Measurements from ENCODE around the gene CDH23. TPM values are rescaled to one million over a fixed set of nuclear protein-coding genes. Genes with fewer than 3 reads are reported as not detected.

CDH23 gene
- total and polyA plus RNA-seq, 2 of the 8 experiments (the other 6 are each of a cell fraction or from before 2014, with no cell fraction given), result 1.9 to 4.9 TPM

DNA sequence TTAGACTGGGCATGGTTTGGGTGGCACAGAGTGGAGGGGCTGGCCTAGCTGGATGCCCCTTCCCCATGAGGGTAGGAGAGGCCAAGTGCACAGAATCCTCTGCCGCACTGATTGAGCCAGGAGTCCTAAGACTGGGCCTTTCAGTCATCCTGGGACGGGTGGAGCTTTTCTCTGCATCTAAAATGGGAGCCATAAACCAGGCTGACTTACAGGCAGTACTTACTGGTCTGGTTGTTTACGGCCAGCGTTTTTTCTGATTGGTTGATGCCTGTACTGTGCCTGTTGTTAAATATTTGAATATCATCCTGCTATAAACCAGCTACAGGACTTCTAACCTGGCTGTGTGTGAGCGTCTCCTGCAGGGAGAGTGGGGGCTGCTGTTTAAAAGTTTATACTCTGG is 107.8 kb downstream of the CDH23 start:
- no peak overlapping the region for H3K4me3 ChIP-seq (ENCODE audit: extremely low read depth in 1 of 4, insufficient read depth in 2 of 4, low read depth in 3 of 4, low read length in 4 of 4)
- H3K27ac ChIP-seq (ENCODE audit: low read depth, low read length), result no peak overlapping the region
- H3K23ac ChIP-seq (ENCODE audit: insufficient read length), result no peak overlapping the region
- no peak overlapping the region for H2BK12ac ChIP-seq (ENCODE audit: low read depth, low read length)
- peaks cover 0 to 3% of the 10 kb centered on the region in 2 experiments for H4K20me1 ChIP-seq (replicated peaks in 1 of 2; ENCODE audit: control insufficient read depth in 1 of 2, insufficient read depth in 2 of 2, low read length in 2 of 2)
- no peak for DNase-seq (ENCODE audit: low read depth in 1 of 2, low spot score in 2 of 2)
- no peak overlapping the region for H4K5ac ChIP-seq (ENCODE audit: insufficient read length, low read depth, low read length)
- no peak overlapping the region for H3K14ac ChIP-seq (ENCODE audit: insufficient read length)
- no peak overlapping the region for H2BK120ac ChIP-seq (replicated peaks; ENCODE audit: low read depth, low read length)
- ChIA-PET POLR2A (ENCODE audit: partially characterized antibody) (no interaction called here), CTCF (ENCODE audit: partially characterized antibody) (no interaction called here)
- H3K9ac ChIP-seq (replicated peaks in 1 of 4; ENCODE audit: extremely low read depth in 1 of 4, low read depth in 3 of 4, low read length in 3 of 4), result no peak overlapping the region
- no peaks in the 10 kb centered on the region for H3K36me3 ChIP-seq (ENCODE audit: control insufficient read depth in 2 of 4, insufficient read depth in 4 of 4, low read length in 3 of 4)
- H3K4me1 ChIP-seq (replicated peaks in 1 of 4; ENCODE audit: control insufficient read depth in 3 of 4, insufficient read depth in 4 of 4, low read length in 3 of 4), result peaks cover 0 to 10% (median 4%) of the 10 kb centered on the region in 4 experiments; a peak in 4 of 7 replicates
- no peak overlapping the region for H3K56ac ChIP-seq (replicated peaks; ENCODE audit: insufficient read length, low read depth, low read length)
- H2BK5ac ChIP-seq (ENCODE audit: low read depth, low read length), result no peak overlapping the region
- H4K8ac ChIP-seq (ENCODE audit: extremely low read depth, insufficient read depth, low read length), result no peak overlapping the region
- FAIRE-seq, result no peak
- H2BK20ac ChIP-seq (ENCODE audit: low read length), result no peak overlapping the region
- H3K4me2 ChIP-seq (ENCODE audit: insufficient read depth in 1 of 2, low read depth in 2 of 2, low read length in 2 of 2), result no peak overlapping the region
- no peaks in the 10 kb centered on the region for H3K79me1 ChIP-seq (ENCODE audit: low read depth, low read length)
- no peaks in the 10 kb centered on the region for H3K23me2 ChIP-seq (ENCODE audit: low read depth, low read length)
- no peak overlapping the region for H3K4ac ChIP-seq (replicated peaks; ENCODE audit: insufficient read length, low read depth, low read length)
- H4K91ac ChIP-seq (replicated peaks; ENCODE audit: insufficient read length, low read length), result no peak overlapping the region
- TF ChIP-seq KDM5A (IDR thresholded peaks at IDR 0.05; ENCODE audit: low read length) (no peak), NRF1 (IDR thresholded peaks at IDR 0.05; ENCODE audit: low read depth, low read length) (no peak), PHF8 (conservative IDR thresholded peaks at IDR 0.05; ENCODE audit: low read depth, low read length) (no peak), RAD21 (IDR thresholded peaks at IDR 0.05 in 1 of 2, conservative IDR thresholded peaks at IDR 0.05 in 1 of 2; ENCODE audit: low read depth in 2 of 2, low read length in 2 of 2) (no peak), BRCA1 (IDR thresholded peaks at IDR 0.05; ENCODE audit: low read depth, low read length) (no peak), SRF (IDR thresholded peaks at IDR 0.05; ENCODE audit: low read depth, low read length) (no peak), EZH2 (IDR thresholded peaks at IDR 0.05; ENCODE audit: low read depth, low read length, severe bottlenecking) (no peak), TBP (IDR thresholded peaks at IDR 0.05; ENCODE audit: low read depth, low read length) (no peak), HDAC6 (IDR thresholded peaks at IDR 0.05; ENCODE audit: low read depth, low read length) (no peak), CEBPB (IDR thresholded peaks at IDR 0.05; ENCODE audit: low read depth, low read length) (no peak), POLR2A (IDR thresholded peaks at IDR 0.05; ENCODE audit: control extremely low read depth in 1 of 2, low read depth in 2 of 2, low read length in 2 of 2) (no peak), JUND (IDR thresholded peaks at IDR 0.05; ENCODE audit: low read length) (no peak)
- TF ChIP-seq, protein P1, sequence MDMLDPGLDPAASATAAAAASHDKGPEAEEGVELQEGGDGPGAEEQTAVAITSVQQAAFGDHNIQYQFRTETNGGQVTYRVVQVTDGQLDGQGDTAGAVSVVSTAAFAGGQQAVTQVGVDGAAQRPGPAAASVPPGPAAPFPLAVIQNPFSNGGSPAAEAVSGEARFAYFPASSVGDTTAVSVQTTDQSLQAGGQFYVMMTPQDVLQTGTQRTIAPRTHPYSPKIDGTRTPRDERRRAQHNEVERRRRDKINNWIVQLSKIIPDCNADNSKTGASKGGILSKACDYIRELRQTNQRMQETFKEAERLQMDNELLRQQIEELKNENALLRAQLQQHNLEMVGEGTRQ (IDR thresholded peaks at IDR 0.05; ENCODE audit: low read length), result no peak
- TF ChIP-seq, protein P2, sequence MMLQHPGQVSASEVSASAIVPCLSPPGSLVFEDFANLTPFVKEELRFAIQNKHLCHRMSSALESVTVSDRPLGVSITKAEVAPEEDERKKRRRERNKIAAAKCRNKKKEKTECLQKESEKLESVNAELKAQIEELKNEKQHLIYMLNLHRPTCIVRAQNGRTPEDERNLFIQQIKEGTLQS (IDR thresholded peaks at IDR 0.05; ENCODE audit: insufficient read depth, low read depth, low read length), result no peak
- no peaks in the 10 kb centered on the region for H3K9me3 ChIP-seq (ENCODE audit: insufficient read depth in 2 of 2, low read depth in 1 of 2, low read length in 1 of 2)
- WGBS, 2 experiments (ENCODE audit: extremely low coverage in 1 of 2, insufficient coverage in 1 of 2, insufficient read length in 1 of 2, insufficient replicate concordance in 2 of 2, low coverage in 1 of 2, low lambda C conversion rate in 2 of 2, missing lambda C conversion rate in 1 of 2), result 85% methylated on average over 5 of the region's 5 CpGs; no CpG with 5 or more reads in 1 of the 2 experiments
- H3K79me2 ChIP-seq (ENCODE audit: control insufficient read depth in 1 of 2, insufficient read depth in 2 of 2, low read length in 2 of 2), result no peaks in the 10 kb centered on the region
- H3K27me3 ChIP-seq (replicated peaks in 1 of 4; ENCODE audit: control insufficient read depth in 3 of 4, extremely low read depth in 1 of 4, insufficient read depth in 3 of 4, low read length in 3 of 4), result no peaks in the 10 kb centered on the region; a peak in 1 of 7 replicates
- H2BK15ac ChIP-seq (ENCODE audit: low read length), result no peak overlapping the region
- no peak overlapping the region for H2AFZ ChIP-seq (ENCODE audit: low read length)
- no peak overlapping the region for H2AK5ac ChIP-seq (ENCODE audit: low read depth, low read length)
- H3K18ac ChIP-seq (ENCODE audit: extremely low read depth, low read length), result no peak overlapping the region
